WTC11 (cell line): Measurements from ENCODE around the gene ASTN1. TPM values are rescaled to one million over a fixed set of nuclear protein-coding genes. Genes with fewer than 3 reads are reported as not detected.

Source experiments
- ATAC-seq: fragments of 200-7000 bp; cut with Tn5 transposase; 2 replicates; pipeline ENCODE4 v1.10.0; 2021; ENCODE audit warnings: mild to moderate bottlenecking, moderate library complexity
- CTCF ChIA-PET: fragments of 300-600 bp; sonication (Branson Sonifier 250); formaldehyde crosslinking; loops from one replicate; lab custom pipeline; 2021; ENCODE audit warnings: antibody characterized with exemption; lab: Charles Lee
- POLR2A ChIA-PET: fragments of 350-600 bp; sonication (Branson Sonifier 250); formaldehyde crosslinking; loops from one replicate; lab custom pipeline; 2021; ENCODE audit warnings: antibody characterized with exemption; lab: Charles Lee
- DNase-seq: peaks from one replicate; pipeline ENCODE4 v3.0.0; 2021; ENCODE audit warnings: low spot score
- H3K27ac Mint-ChIP-seq: 2 replicates; pipeline ENCODE4 v1.8.0; 2021; ENCODE audit warnings: mixed read lengths
- H3K27me3 Mint-ChIP-seq: 2 replicates; pipeline ENCODE4 v1.8.0; 2021; ENCODE audit warnings: low read depth, mild to moderate bottlenecking, moderate library complexity, mixed read lengths
- H3K36me3 Mint-ChIP-seq: 2 replicates; pipeline ENCODE4 v1.8.0; 2021; ENCODE audit warnings: mixed read lengths
- H3K4me1 Mint-ChIP-seq: 2 replicates; pipeline ENCODE4 v1.8.0; 2022; ENCODE audit warnings: mixed read lengths
- H3K4me3 Mint-ChIP-seq: 2 replicates; pipeline ENCODE4 v1.8.0; 2021; ENCODE audit warnings: mild to moderate bottlenecking, moderate library complexity, mixed read lengths
- H3K9me3 Mint-ChIP-seq: 2 replicates; pipeline ENCODE4 v1.8.0; 2021; ENCODE audit warnings: mixed read lengths
- CREB1 ChIP-seq: sonication (generic); formaldehyde crosslinking; IDR thresholded peaks from 2 replicates; pipeline ENCODE4 v1.8.0; 2023; ENCODE audit warnings: mild to moderate bottlenecking, missing genetic modification reagents
- GTF2I ChIP-seq: fragments of 250-450 bp; sonication (Bioruptor Pico); conservative IDR thresholded peaks from 2 replicates; pipeline ENCODE4 v1.4.0; 2021; ENCODE audit warnings: mild to moderate bottlenecking
- MXD4 ChIP-seq: fragments of 250-450 bp; sonication (Bioruptor Pico); IDR thresholded peaks from 2 replicates; pipeline ENCODE4 v1.8.0; 2021; ENCODE audit warnings: mild to moderate bottlenecking, moderate library complexity, borderline replicate concordance
- SMAD4 ChIP-seq: sonication (generic); formaldehyde crosslinking; IDR thresholded peaks from 2 replicates; pipeline ENCODE4 v1.8.0; 2022; ENCODE audit warnings: mild to moderate bottlenecking, missing genetic modification reagents
- ZNF138 ChIP-seq: sonication (generic); formaldehyde crosslinking; conservative IDR thresholded peaks from 2 replicates; pipeline ENCODE4 v1.8.1; 2022; ENCODE audit warnings: mild to moderate bottlenecking, moderate library complexity, missing genetic modification reagents
- total RNA-seq: library from RNA; stranded (reverse); gene quantifications from 3 replicates; pipeline ENCODE4 v1.2.3, GENCODE V29; 2021
- TF ChIP-seq, protein P1 (sequence below): sonication (generic); formaldehyde crosslinking; IDR thresholded peaks from 2 replicates; pipeline ENCODE4 v1.8.1; 2022; ENCODE audit warnings: mild to moderate bottlenecking, missing genetic modification reagents, moderate library complexity, borderline replicate concordance
- TF ChIP-seq, protein P2 (sequence below): sonication (generic); formaldehyde crosslinking; IDR thresholded peaks from 2 replicates; pipeline ENCODE4 v1.8.1; 2023; ENCODE audit warnings: mild to moderate bottlenecking, missing genetic modification reagents, moderate library complexity
- TF ChIP-seq, protein P3 (sequence below): sonication (generic); formaldehyde crosslinking; IDR thresholded peaks from 2 replicates; pipeline ENCODE4 v1.8.1; 2023; ENCODE audit warnings: mild to moderate bottlenecking, missing genetic modification reagents
- TF ChIP-seq, protein P4 (sequence below): fragments of 250-450 bp; sonication (Bioruptor Pico); IDR thresholded peaks from 2 replicates; pipeline ENCODE4 v1.9.0; 2021; ENCODE audit warnings: mild to moderate bottlenecking, borderline replicate concordance
- TF ChIP-seq, protein P5 (sequence below): sonication (generic); formaldehyde crosslinking; IDR thresholded peaks from 2 replicates; pipeline ENCODE4 v1.8.0; 2022; ENCODE audit warnings: mild to moderate bottlenecking, missing genetic modification reagents
- TF ChIP-seq, protein P6 (sequence below): fragments of 250-450 bp; sonication (Bioruptor Pico); IDR thresholded peaks from 2 replicates; pipeline ENCODE4 v1.8.0; 2021; ENCODE audit warnings: mild to moderate bottlenecking

The ASTN1 gene
- total RNA-seq, 1 experiment from 2014 or later: 3.4 TPM

DNA sequence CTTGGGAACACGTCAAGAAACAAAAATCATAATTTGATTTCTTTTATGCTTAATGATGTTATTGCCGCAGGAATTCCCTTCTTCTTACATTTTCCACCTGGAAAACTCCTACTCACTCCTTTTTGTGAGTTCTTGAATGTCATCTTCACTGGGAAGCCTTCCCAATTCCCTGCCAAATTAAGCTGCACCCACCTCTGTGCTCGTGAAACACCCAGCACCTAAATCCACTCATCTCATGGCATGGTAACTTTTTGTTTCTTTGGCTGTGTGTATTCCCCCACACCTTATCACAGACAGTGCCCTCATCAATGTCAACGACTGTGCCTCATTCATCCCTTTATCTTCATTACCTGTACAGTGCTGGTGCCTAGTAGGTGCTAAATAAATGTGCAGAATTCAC lies 45.6 kb downstream of the ASTN1 start (continued):
- TF ChIP-seq, protein P1, sequence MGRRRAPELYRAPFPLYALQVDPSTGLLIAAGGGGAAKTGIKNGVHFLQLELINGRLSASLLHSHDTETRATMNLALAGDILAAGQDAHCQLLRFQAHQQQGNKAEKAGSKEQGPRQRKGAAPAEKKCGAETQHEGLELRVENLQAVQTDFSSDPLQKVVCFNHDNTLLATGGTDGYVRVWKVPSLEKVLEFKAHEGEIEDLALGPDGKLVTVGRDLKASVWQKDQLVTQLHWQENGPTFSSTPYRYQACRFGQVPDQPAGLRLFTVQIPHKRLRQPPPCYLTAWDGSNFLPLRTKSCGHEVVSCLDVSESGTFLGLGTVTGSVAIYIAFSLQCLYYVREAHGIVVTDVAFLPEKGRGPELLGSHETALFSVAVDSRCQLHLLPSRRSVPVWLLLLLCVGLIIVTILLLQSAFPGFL (CRISPR knock-in tag): no peak

DNA sequence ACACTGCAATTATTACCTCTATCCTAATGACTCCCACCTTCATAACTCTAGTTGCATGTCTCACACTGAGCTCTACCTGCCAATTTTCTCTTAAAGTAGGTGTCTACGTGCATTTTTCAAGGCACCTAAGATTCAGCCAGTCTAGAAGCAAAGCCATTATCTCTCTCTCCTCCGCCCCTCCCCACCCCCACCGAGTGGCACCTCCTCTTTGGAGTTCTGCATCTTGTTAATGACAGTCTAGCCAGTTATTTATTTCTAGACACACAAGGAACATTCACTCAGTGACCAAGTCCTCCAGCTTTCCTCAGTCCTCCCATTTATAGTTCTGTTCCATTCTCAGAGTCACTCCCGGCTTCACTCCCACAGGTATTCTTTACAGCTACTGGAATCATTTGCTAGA lies 47.6 kb downstream of the ASTN1 start:
- POLR2A ChIA-PET: no interaction called here
- CTCF ChIA-PET: no interaction called here
- no peak for ATAC-seq

DNA sequence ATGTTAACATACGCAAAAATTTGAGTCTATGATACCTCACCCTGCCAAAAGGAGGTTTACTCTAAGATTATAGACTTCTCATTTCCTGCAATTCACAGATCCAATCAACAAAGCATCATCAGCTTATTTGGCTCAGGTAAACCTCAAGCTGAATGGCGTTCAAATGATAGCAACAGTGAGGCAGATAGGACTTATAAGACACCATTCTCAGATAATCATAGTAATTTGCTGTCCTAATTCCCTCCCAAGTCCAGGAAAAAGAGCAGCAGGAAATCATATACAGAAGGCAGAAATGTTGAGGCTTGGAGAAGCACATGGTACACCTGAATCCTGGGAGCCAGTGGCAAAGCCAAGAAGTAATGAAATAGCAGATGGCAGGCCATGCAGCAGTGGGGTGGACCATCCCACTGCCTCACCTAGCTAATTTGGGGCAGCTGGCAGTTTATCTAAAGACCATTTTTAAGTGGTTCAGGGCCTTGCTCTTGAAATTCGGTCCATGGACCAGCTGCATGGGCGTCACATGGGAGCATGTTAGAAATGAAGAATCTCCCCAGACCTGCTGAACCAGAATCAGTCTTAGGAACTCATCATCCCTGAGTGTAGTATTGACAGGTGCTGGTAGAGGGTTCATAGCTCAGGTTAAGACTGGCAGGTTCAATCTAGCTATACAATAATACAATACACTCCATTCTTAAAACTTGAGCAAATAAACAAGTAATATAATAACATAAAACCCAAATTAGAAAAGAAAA lies 57.7 kb downstream of the ASTN1 start:
- no peak for DNase-seq
- H3K4me1 Mint-ChIP-seq: no peaks in the 10 kb centered on the region
- H3K27me3 Mint-ChIP-seq: no peaks in the 10 kb centered on the region
- POLR2A ChIA-PET: no interaction called here
- no peaks in the 10 kb centered on the region for H3K36me3 Mint-ChIP-seq
- CTCF ChIA-PET: interaction anchor here (1.5 kb wide), 1 partner anchor 158 kb away, joined by 5 read pairs; no protein-coding TSS in a partner anchor
- H3K9me3 Mint-ChIP-seq: no peaks in the 10 kb centered on the region
- no peak for ATAC-seq
- H3K27ac Mint-ChIP-seq: no peak overlapping the region
- H3K4me3 Mint-ChIP-seq: no peak overlapping the region
- no peak for TF ChIP-seq GTF2I (CRISPR knock-in tag)
- TF ChIP-seq, protein P2, sequence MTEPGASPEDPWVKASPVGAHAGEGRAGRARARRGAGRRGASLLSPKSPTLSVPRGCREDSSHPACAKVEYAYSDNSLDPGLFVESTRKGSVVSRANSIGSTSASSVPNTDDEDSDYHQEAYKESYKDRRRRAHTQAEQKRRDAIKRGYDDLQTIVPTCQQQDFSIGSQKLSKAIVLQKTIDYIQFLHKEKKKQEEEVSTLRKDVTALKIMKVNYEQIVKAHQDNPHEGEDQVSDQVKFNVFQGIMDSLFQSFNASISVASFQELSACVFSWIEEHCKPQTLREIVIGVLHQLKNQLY (CRISPR knock-in tag): no peak
- TF ChIP-seq, protein P3, sequence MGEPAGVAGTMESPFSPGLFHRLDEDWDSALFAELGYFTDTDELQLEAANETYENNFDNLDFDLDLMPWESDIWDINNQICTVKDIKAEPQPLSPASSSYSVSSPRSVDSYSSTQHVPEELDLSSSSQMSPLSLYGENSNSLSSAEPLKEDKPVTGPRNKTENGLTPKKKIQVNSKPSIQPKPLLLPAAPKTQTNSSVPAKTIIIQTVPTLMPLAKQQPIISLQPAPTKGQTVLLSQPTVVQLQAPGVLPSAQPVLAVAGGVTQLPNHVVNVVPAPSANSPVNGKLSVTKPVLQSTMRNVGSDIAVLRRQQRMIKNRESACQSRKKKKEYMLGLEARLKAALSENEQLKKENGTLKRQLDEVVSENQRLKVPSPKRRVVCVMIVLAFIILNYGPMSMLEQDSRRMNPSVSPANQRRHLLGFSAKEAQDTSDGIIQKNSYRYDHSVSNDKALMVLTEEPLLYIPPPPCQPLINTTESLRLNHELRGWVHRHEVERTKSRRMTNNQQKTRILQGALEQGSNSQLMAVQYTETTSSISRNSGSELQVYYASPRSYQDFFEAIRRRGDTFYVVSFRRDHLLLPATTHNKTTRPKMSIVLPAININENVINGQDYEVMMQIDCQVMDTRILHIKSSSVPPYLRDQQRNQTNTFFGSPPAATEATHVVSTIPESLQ (CRISPR knock-in tag): no peak
- no peak for TF ChIP-seq SMAD4 (CRISPR knock-in tag)
- TF ChIP-seq, protein P4, sequence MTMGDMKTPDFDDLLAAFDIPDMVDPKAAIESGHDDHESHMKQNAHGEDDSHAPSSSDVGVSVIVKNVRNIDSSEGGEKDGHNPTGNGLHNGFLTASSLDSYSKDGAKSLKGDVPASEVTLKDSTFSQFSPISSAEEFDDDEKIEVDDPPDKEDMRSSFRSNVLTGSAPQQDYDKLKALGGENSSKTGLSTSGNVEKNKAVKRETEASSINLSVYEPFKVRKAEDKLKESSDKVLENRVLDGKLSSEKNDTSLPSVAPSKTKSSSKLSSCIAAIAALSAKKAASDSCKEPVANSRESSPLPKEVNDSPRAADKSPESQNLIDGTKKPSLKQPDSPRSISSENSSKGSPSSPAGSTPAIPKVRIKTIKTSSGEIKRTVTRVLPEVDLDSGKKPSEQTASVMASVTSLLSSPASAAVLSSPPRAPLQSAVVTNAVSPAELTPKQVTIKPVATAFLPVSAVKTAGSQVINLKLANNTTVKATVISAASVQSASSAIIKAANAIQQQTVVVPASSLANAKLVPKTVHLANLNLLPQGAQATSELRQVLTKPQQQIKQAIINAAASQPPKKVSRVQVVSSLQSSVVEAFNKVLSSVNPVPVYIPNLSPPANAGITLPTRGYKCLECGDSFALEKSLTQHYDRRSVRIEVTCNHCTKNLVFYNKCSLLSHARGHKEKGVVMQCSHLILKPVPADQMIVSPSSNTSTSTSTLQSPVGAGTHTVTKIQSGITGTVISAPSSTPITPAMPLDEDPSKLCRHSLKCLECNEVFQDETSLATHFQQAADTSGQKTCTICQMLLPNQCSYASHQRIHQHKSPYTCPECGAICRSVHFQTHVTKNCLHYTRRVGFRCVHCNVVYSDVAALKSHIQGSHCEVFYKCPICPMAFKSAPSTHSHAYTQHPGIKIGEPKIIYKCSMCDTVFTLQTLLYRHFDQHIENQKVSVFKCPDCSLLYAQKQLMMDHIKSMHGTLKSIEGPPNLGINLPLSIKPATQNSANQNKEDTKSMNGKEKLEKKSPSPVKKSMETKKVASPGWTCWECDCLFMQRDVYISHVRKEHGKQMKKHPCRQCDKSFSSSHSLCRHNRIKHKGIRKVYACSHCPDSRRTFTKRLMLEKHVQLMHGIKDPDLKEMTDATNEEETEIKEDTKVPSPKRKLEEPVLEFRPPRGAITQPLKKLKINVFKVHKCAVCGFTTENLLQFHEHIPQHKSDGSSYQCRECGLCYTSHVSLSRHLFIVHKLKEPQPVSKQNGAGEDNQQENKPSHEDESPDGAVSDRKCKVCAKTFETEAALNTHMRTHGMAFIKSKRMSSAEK (CRISPR knock-in tag): no peak
- no peak for TF ChIP-seq MXD4
- no peak for TF ChIP-seq CREB1 (CRISPR knock-in tag)

More for the DNA sequence above, 47.6 kb downstream of the ASTN1 start:
- no peaks in the 10 kb centered on the region; the same call in 1 of the 2 replicates for H3K4me1 Mint-ChIP-seq
- DNase-seq: no peak
- H3K9me3 Mint-ChIP-seq: no peaks in the 10 kb centered on the region
- 0 out of 2 replicates have a peak, but pooled peaks cover 3% of the 10 kb centered on the region for H3K27me3 Mint-ChIP-seq
- no peaks in the 10 kb centered on the region for H3K36me3 Mint-ChIP-seq
- no peak overlapping the region for H3K4me3 Mint-ChIP-seq
- no peak overlapping the region for H3K27ac Mint-ChIP-seq
- TF ChIP-seq, protein P5, sequence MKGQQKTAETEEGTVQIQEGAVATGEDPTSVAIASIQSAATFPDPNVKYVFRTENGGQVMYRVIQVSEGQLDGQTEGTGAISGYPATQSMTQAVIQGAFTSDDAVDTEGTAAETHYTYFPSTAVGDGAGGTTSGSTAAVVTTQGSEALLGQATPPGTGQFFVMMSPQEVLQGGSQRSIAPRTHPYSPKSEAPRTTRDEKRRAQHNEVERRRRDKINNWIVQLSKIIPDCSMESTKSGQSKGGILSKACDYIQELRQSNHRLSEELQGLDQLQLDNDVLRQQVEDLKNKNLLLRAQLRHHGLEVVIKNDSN (CRISPR knock-in tag): no peak
- TF ChIP-seq, protein P6, sequence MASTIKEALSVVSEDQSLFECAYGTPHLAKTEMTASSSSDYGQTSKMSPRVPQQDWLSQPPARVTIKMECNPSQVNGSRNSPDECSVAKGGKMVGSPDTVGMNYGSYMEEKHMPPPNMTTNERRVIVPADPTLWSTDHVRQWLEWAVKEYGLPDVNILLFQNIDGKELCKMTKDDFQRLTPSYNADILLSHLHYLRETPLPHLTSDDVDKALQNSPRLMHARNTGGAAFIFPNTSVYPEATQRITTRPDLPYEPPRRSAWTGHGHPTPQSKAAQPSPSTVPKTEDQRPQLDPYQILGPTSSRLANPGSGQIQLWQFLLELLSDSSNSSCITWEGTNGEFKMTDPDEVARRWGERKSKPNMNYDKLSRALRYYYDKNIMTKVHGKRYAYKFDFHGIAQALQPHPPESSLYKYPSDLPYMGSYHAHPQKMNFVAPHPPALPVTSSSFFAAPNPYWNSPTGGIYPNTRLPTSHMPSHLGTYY (CRISPR knock-in tag): no peak
- no peak for TF ChIP-seq ZNF138 (CRISPR knock-in tag)
